GM18868 (cell line): Measurements from ENCODE around the gene CRAT.

ENCODE experiments used
- ATAC-seq: cut with Tn5 transposase; IDR thresholded peaks from one replicate; pipeline ENCODE4 v1.9.1; 2021; ENCODE audit warnings: mild to moderate bottlenecking, moderate library complexity; ENCODE audit not compliant: unreplicated experiment

The CRAT gene

DNA sequence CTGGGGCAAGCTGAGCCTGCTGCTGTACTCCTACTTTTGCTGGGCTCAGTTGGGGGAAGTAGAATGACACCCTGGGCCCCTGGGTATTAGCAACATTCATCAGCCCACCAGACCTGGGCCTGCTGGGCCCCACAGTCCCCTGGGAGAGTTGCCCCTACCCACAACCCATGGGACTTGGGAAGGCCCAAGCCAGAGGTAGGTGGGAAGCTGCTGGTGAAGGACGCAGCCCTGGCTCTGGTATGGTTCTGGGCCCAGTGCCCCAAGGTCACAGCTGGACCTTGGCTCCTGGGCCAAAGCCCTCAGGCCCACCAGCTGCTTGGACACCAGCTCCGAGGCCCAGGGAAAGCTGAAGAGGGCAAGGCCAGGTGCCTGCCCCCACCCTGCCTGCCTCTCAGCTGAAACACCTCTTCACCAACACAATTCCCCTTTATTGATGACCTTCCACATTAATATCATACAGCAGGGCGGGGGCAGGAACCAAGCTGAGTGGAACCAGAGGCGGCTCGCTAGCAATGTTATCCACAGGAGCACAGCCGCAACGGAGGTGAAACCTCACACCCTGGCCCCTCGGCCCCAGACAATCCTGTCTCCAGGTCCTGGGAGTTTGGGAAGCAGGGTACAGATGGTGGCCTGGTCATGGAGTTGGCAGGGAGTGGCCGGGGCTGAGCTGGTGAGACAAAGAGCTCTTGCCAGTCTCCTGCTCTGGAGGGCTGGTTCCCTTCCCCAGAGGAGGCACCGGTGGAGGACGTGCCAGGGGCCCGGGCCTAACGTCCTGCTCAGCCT, 16.0 kb downstream of the CRAT start:
- no peak for ATAC-seq

DNA sequence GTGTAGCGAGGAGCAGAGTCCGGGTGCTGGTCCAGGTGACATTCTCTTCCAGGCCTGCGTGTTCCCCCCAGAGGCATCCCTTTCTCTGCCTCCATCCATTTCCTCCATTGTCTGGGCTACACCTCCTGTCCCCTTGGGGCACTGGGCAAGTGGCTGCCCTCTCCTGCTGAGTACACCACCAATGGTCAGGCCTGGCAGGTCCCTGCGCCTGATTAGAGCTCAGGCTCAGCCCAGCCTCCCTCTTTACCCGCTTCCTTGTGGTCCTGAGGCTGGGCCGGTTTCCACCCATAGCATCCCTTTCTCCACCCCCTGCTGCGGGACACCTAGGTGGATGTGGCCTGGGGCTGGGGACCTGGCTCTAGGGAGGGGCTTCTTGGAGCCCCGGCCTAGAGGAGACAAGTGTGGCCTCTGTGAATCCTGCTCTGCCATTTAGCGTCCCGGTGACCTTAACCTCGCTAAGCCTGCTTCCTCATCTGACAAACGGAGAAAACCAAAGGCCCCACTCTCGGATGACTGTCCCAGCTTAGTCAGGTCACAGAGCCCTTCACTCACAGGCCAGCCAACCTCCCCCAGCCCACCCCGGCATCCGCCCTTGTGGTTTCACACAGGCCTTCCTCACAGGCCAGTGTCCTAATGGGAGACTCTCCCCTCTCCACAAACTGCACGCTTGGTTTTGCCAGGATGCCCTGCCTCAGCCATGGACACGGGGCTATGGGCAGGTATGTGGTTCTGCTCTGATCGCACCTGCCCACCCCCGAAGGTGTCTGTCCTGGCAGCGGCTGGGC, 16.8 kb downstream of the CRAT start:
- ATAC-seq: no peak

DNA sequence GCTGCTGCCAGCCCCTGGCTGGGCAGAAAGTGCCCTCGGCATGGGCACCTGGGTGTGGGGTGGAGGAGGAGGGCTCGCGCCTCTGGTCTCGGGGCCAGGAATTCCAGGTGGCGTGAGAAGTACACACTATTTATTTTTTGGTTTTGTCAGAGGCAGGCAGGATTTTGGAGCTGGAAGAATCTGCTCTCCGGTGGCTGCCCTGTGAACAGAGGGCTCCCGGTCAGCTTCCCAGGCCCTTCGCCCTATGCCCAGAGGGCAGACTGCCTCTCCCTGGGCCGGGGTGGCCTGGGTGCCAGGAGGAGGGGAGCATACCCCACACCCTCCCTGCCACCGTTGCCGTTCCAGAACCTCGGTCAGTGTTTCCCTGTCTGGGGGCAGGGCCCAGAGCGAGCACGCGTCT, 21.3 kb downstream of the CRAT start:
- ATAC-seq: no peak

DNA sequence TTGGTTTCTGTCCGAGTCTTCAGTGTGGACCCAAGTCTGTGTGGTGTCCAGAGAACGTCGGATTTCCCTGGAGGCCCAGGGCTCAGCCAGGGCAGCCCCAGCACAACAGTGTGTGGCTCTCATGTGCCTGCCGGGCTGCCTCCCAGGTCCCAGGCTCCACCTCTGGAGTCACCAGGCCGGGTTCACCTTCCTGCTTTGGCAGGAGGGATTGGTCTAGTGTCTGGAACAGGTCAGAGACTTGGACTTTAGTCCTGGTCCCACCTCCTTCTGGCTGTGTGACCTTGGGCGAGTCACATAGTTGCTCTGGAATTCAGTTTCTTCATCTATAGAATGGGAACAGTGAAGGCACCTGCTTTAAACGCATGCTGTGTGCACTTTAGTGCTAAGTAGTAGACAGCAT, 26.5 kb downstream of the CRAT start:
- no peak for ATAC-seq

DNA sequence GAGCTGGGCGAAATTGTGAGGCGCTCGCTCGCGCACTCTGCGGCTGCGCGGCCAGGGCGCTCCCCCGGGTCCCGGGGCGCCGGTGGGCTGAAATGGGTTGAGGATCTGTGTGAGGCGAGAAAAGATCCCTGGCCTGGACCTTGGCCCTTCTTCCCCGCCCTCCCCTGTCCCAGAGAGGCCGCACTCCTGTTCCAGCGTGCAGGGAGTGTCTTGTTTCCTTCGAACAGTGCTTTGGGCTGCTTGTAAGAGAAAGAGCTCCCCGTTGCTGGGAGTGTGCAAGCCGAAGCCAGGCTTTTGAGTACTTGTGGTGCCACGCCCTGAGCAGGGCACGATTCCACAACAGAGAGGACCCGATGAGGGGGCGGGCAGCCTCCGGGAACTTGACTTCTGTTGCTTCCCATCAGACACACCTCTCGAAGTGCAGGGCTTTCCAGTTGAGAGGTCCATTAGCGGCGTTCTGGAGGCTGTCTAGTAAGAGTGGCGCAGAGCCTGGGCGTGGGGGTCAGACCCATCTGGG, 29.1 kb downstream of the CRAT start:
- no peak for ATAC-seq

DNA sequence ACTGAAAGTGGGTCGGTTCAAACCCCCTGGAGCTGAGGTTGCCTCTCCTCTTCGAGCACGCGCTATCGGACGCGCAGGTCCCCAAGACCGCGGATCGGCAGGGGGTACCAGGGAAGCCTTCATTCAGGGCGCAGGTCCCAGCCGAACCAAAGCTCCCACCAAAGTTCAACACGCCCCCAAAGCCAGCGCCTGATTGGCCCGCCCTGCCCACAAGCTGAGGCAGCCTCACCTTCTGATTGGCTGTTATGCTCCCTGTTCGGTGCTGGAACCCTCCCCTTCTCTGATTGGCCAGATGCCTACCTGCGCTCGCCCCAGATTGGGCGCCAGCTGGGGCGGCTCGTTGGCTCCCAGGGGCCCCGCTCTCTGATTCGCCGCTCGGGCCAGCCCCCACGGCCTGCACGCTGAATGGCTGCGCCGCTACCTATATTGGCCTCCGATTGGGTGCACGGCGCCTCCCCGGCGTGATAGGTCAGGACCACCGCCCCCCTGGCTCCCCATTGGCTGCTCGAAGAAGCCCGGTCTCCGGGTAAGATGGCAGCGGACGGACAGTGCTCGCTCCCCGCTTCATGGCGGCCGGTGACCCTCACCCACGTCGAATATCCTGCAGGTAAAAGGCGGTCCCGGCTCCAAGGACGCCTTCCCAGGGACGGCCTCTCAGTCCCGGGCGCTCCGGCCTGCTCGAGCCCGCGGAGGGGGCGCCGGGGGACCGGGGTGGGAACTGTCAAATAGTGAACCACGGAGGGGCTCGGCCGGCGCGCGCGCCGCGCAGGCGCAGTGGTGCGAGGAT, 29.8 kb downstream of the CRAT start, which contains the start of gene DOLPP1:
Gene DOLPP1 (plus strand): TSS at position 511 of the 787 bp plus-strand sequence. CDS start 21 bp downstream, at position 532.
- peak; percentile 92 for ATAC-seq

DNA sequence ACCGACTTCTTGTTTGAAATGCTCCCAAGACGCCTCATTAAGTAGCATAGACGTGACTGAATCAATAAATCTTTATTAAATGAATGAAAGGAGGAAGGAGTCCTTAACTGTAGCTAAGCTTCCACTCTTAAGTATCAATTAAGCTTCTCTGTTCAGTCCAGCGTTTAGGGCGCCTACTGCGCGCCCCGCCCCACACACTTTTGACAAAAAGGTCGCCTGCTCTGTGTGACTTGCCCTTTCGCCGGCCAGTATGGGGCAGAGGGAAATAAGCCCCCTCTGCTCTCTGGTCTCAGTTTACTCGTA, 30.3 kb downstream of the CRAT start:
- no peak for ATAC-seq

DNA sequence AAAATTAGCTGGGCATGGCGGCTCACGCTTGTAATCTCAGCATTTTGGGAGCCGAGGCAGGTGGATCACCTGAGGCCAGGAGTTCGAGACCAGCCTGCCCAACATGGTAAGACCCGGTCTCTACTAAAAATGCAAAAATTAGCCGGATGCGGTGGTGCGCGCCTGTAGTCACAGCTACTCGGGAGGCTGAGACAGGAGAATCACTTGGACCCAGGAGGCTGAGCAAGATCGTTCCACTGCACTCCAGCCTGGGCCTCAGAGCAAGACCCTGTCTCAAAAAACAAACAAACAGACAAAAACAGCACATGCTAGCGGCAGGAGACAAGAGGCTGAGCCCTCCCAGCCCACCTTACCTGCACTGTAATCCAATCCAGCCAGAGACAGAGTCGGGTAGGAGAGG, 30.8 kb downstream of the CRAT start:
- no peak for ATAC-seq

DNA sequence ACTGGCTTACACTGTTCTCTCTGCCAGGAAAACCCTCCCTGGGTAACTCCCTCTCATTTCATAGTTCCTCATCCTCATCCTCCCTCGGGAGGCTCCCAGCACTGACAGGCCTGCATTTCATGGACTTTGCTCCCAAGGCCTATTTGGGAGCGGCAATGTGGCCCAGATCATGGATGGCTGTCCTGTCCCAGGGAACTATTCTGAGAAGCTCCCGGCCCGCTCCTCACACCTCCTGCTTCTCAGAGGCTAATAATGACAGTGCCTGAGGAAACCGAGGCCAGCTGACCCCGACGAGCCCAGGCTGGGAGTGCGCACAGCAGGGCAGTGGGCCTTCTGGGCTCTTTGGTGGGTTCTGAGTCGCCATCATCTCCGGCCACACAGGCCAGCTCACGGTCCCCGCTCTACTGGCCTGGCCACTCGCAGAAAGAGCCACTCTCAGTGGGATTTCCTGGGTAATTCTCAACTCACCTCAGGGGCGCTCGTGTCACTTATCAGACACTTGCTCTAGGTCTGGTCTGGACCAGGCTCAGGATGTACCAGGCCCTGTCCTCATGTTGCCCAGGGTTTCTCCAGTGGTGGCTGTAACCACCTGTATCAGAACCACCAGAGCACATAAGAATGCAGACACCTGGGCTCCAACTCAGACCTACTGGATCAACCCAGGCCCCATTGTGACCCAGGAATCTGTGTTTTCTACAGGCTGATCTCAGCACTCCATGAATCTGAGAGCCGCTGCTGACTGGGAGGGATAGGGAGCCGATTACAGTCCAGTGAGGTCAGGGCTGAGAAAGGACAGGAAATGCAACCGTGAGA, 31.7 kb downstream of the CRAT start:
- ATAC-seq: no peak

DNA sequence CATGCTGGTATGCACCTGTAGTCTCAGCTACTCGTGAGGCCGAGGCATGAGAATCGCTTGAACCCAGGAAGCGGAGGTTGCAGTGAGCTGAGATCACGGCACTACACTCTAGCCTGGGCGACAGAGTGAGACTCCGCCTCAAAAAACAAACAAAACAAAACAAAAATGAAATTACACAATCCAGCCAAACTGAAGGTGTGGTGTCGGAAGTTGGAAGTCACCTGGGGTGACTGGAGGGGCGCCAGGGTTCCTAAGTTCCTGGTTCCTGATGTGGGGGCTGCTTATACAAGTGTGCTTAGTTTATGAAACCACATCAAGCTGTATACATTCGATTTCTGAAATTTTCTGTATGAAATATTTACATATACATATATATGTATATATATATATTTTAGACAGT, 33.4 kb downstream of the CRAT start:
- no peak for ATAC-seq

DNA sequence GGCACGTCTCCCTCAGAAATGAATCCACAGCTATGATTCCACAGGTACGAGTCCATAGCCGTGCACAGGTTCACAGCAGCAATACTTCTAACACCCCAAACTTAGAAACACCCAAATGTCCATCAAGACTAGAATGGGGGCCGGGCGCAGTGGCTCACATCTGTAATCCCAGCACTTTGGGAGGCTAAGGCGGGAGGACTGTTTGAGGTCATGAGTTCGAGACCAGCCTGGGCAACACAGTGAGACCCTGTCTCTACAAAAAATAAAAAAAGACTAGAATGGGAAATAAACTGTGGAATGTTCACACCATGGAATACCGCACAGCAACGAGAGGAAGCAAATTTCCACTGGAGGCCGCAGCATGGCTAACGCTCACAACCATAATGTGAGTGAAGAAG, 34.0 kb downstream of the CRAT start:
- ATAC-seq: no peak

DNA sequence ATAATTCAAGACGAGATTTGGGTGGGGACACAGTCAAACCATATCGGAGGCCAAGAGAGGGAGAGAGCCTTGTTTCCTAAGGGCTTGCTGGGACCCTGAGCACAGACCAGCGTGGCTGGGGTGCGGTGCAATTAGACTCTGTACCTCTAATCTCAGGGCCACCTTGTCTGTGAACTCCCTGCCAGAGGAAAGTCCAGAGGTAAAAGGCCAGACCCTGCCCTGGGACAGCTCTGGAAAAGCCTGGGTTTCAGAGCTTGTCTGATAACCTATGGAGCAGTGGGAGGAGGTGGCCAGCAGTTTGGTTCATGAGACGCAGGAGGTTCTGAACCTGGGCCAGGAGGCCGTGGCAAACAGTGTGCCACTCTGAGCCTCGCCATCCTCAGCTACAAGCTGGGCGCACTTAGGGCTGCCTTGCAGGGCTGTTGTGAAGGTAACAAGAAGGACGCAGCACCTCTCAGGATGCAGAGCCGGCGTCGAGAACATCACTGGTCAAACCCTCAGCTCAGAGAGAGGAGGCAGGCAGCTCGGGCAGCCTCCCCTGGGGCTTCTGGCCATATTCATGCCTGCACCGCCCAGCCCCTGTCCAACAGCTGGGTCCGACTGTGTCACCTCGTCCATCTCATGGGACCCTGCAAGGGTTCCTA, 34.5 kb downstream of the CRAT start:
- ATAC-seq: no peak

DNA sequence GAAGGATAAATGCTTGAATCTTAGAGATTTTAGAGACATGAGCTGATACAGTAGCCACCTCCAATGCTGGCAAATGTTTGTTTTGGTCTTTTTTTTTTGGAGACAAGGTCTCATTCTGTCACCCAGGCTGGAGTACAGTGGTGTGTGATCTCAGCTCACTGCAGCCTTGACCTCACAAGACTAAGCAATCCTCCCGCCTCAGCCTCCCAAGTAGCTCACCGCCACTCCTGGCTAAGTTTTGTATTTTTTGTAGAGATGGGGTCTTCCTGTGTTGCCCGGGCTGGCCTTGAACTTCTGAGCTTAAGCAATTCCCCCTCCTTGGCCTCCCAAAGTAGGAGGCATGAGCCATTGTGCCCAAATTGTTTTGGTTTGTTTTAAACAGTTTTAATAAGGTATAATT, 36.5 kb downstream of the CRAT start:
- ATAC-seq: no peak

DNA sequence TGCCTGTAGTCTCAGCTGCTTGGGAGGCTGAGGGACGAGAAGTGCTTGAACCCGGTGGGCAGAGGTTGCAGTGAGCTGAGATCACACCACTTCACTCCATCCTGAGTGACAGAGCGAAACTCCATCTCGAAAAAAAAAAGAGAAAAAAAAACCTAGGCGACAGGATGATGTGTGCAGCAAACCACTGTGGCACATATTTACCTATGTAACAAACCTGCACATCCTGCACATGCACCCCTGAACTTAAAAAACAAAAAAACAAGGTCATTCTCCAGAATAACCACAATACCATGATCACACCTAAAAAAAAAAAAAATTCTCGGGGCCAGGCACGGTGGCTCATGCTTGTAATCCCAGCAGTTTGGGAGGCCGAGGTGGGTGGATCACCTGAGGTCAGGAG, 37.2 kb downstream of the CRAT start:
- no peak for ATAC-seq

DNA sequence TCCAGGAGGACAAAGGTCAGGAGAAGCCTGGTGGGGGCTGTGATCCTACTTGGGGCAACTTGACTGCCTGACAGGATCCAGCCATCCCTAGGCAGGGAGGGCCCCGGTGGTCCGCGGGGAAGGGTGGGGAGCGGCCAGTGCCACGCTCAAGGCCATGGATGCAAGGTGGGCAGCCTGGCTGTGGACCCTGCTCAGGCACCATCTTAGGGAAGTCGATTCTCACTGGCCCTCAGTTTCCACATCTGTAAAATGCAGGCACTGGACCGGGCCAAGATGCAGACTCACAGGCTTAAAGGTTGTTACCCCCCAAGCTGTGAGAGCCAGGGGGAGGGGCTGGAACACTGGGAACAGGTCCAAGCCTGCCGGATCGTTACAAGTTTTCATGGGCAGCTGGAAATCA, 38.4 kb downstream of the CRAT start:
- no peak for ATAC-seq

DNA sequence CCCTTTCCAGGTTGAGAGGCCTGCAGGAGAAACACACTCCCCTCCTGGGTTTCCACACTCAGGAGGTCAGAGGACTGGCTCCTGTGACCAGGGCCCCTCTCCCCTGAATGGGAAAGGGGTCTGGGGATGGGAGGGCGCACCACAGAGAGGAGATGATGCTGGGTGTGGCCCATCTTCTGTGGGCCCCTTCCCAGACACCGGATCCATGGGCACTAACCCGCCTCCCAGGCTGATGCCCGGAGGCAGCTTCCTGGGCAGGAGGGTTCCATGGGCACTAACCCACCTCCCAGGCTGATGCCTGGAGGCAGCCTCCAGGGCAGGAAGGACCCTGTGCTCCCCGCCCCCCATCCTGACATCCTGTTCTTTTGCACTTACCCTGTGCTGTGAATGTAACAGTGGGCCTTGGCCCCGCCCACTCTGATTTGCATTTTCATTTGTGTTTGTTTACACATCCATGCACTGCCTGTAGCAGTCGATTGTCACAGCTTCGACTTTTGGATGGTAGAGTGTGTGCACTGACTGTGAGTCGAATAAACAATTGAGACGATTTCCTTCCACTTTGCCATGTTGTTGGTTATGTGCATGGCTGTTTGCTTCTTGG, 39.0 kb downstream of the CRAT start:
- no peak for ATAC-seq

DNA sequence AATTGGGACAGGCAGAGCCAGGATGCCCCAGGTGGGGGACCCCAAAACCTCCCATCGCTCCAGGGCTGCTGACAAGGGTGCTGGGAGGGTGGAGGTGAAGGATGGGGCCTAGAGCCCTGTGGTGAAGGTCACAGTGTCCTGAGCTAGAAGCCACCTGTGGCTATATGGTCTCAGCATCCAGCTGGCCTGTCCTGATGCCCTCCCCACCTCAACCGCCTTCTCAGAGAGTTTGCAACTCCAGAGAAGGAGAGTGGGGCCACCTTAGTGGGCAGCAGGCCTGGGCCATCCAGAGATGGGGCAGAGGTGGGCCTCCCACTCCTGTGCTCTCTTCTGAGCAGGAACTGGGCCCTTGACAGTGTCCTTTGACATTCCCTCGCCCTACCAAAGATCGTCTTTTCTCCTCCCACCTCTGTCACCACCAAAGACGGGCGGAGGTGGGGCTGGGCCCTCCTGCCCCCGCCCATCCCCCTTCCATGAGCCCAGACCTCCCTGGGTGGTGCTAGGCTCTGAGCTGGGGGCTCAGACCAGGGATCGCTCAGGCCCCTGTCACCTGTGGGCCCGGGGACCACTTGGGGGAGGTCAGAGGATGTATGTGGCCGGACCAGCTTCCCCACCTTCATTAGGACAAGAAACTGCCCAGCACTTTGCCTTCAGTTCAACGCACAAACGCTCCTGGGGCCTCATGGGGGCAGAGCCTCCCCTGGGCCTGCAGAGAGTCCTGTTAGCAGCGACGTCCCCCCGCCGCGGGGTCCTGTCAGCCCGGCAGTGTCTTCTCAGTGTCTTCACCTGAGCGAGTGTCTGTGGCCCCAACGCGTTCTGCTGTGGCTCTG, 39.7 kb downstream of the CRAT start:
- ATAC-seq: no peak

DNA sequence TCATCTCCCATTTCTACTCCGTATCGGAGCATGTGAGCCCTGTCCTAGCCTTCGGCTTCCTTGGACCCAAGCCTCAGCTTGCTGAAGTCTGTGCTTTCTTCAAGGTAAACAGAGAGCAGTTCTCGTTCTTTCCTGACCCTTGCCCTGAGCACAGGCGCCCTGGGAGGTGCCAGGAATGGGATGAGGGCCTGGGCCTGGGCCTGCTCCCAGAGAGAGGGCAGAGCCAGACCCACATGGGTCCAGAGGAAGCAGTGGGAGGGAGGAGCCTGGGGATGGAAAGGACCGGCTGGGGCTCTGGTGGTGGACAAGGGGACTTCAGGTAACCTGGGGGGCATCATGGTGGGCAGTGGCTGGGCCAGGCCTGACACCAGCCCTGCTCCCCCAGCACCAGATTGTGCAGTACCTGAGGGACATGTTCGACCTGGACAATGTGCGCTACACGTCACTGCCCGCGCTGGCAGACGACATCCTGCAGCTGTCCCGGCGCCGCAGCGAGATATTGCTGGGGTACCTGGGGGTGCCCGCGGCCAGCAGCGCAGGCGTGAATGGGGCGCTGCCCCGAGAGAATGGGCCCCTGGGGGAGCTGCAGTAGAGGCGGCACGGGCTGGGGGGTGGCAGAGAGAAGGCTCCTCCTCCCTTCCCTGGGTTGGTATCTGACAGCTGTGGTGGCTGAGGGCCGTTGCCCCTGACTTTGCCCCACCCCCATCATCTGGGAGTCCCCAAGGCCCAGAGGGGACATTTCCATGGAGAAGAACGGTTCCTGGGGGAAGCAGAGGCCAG, 40.5 kb downstream of the CRAT start:
- ATAC-seq: no peak
